ENCODE results near the gene PTPN7. TPM values are rescaled to one million over a fixed set of nuclear protein-coding genes. Genes with fewer than 3 reads are reported as not detected.
"Not testable (repeated sequence)": the region's sequence is repeated elsewhere in the genome, so short reads cannot be mapped to it uniquely, and the experiment has no call there.

The PTPN7 gene
- total RNA-seq, 2 donors from 2014 or later = 2.0 to 2.9 TPM

GRCh38 chr1:202145068-202145743, 15.2 kb downstream of the PTPN7 start:
- Histone ChIP-seq H3K27me3 (no peaks in the 10 kb centered on the region), H3K9me3 (no peaks in the 10 kb centered on the region), H3K36me3 (no peaks in the 10 kb centered on the region), H3K4me3 (peak overlapping the region; percentile 97), H3K9ac (ENCODE audit: low read depth in 2 of 2, low read length in 2 of 2) (peak overlapping the region; percentile 81 to 95), H3K4me1 (no peaks in the 10 kb centered on the region), H3K27ac (peak overlapping the region; percentile 80)
- TF ChIP-seq CTCF (IDR thresholded peaks at IDR 0.05) = no peak
- intact Hi-C loops (cut with DNase I) = no loop called here
- no peak for DNase-seq

- peak within 1 kb of the TSS; percentile 97 for H3K4me3 ChIP-seq
- TF ChIP-seq CTCF (IDR thresholded peaks at IDR 0.05) = no peak
- H3K9me3 ChIP-seq = no peaks in the 10 kb centered on the region
- intact Hi-C loops (cut with DNase I) = loop anchor here (5.0 kb wide), 1 partner anchor 267 kb away; no protein-coding TSS in a partner anchor
- no peaks in the 10 kb centered on the region for H3K27me3 ChIP-seq
- peak within 1 kb of the TSS; percentile 80 for H3K27ac ChIP-seq
- peak; percentile 80 for DNase-seq
- H3K9ac ChIP-seq (ENCODE audit: low read depth in 2 of 2, low read length in 2 of 2) = peak within 1 kb of the TSS; percentile 88 to 95
- H3K4me1 ChIP-seq = no peaks in the 10 kb centered on the region
- no peaks in the 10 kb centered on the region for H3K36me3 ChIP-seq
These were observed 15.9 kb downstream of the PTPN7 start, which contains the start of gene ARL8A for GRCh38 chr1:202144402-202145067. ARL8A (minus strand) TSS chr1:202144737; CDS start chr1:202144572, 165 bp downstream.

GRCh38 chr1:202143768-202144401, 16.5 kb downstream of the PTPN7 start:
- Histone ChIP-seq H3K9me3 (no peaks in the 10 kb centered on the region), H3K4me3 (peak overlapping the region; percentile 97), H3K9ac (ENCODE audit: low read depth in 2 of 2, low read length in 2 of 2) (peak overlapping the region; percentile 88 to 95), H3K27ac (peak overlapping the region; percentile 80), H3K4me1 (no peaks in the 10 kb centered on the region), H3K27me3 (no peaks in the 10 kb centered on the region), H3K36me3 (no peaks in the 10 kb centered on the region)
- intact Hi-C loops (cut with DNase I) = loop anchor here (5.0 kb wide), 1 partner anchor 267 kb away; no protein-coding TSS in a partner anchor
- DNase-seq = peak; percentile 49
- TF ChIP-seq CTCF (IDR thresholded peaks at IDR 0.05) = no peak

- H3K9me3 ChIP-seq = no peaks in the 10 kb centered on the region
- H3K36me3 ChIP-seq = no peaks in the 10 kb centered on the region
- no peaks in the 10 kb centered on the region for H3K4me1 ChIP-seq
- peak overlapping the region; percentile 80 for H3K27ac ChIP-seq
- DNase-seq = peak; percentile 59
- H3K9ac ChIP-seq (ENCODE audit: low read depth in 2 of 2, low read length in 2 of 2) = peak overlapping the region; percentile 88 to 95
- intact Hi-C loops (cut with DNase I) = loop anchor here (5.0 kb wide), 1 partner anchor 266 kb away; no protein-coding TSS in a partner anchor
- TF ChIP-seq CTCF (IDR thresholded peaks at IDR 0.05) = no peak
- peak overlapping the region; percentile 97 for H3K4me3 ChIP-seq
- H3K27me3 ChIP-seq = no peaks in the 10 kb centered on the region
These were observed 17.2 kb downstream of the PTPN7 start for GRCh38 chr1:202143011-202143767.

GRCh38 chr1:202141468-202141867, 18.9 kb downstream of the PTPN7 start:
- not testable (repeated sequence) for H3K4me1 ChIP-seq; H3K9ac ChIP-seq (ENCODE audit: low read depth in 2 of 2, low read length in 2 of 2); H3K27ac ChIP-seq; H3K4me3 ChIP-seq; H3K27me3 ChIP-seq; H3K36me3 ChIP-seq; DNase-seq; H3K9me3 ChIP-seq
- intact Hi-C loops (cut with DNase I) = loop anchor here (5.0 kb wide), 1 partner anchor 264 kb away; no protein-coding TSS in a partner anchor
